ENCODE measurements around the gene MALRD1.

- no peak for TF ChIP-seq POLR2A (IDR thresholded peaks at IDR 0.05; ENCODE audit: low read length)
- no peak for TF ChIP-seq GATA1 (IDR thresholded peaks at IDR 0.05; ENCODE audit: low read depth, low read length)
These were observed 966 bp downstream of the MALRD1 start for GRCh38 chr10:19049567-19049966.

Data from erythroblast (primary cell).